BJ (cell line): ENCODE measurements around the gene SPTB. TPM values are rescaled to one million over a fixed set of nuclear protein-coding genes. Genes with fewer than 3 reads are reported as not detected.

Experiments
- CTCF ChIA-PET: fragments of 350-600 bp; formaldehyde crosslinking; extraction: SDS; loops from one replicate; lab custom pipeline; 2021; ENCODE audit warnings: antibody characterized with exemption, inconsistent platforms; lab: Yijun Ruan, JAX
- POLR2A ChIA-PET: fragments of 300-600 bp; sonication (Branson Sonifier 250); formaldehyde crosslinking; extraction: SDS; loops from one replicate; lab custom pipeline; 2021; ENCODE audit warnings: antibody characterized with exemption; lab: Charles Lee
- DNase-seq: peaks from one replicate; pipeline ENCODE4 v3.0.0-alpha.2; 2011; ENCODE audit warnings: low read depth
- H3K27me3 ChIP-seq: 2 replicates; pipeline ENCODE4 v1.6.0; 2011; ENCODE audit warnings: low read length; ENCODE audit not compliant: control insufficient read depth, insufficient read depth
- H3K36me3 ChIP-seq: 2 replicates; pipeline ENCODE4 v1.5.1; 2011; ENCODE audit warnings: low read length; ENCODE audit not compliant: control insufficient read depth, insufficient read depth
- H3K4me3 ChIP-seq: 2 replicates; pipeline ENCODE4 v1.5.1; 2011; ENCODE audit warnings: low read depth, mild to moderate bottlenecking, control low read depth, low read length
- polyA plus RNA-seq: library from polyadenylated mRNA; depleted of rRNA; stranded (reverse); fragments of >200 nt; gene quantifications from 2 replicates; pipeline ENCODE4 v1.2.3, GENCODE V29; 2011
- TF ChIP-seq, protein P1 (sequence below): IDR thresholded peaks from 2 replicates; pipeline ENCODE4 v1.5.1; 2011; ENCODE audit warnings: low read depth, mild to moderate bottlenecking, control low read depth, inconsistent platforms, low read length, moderate library complexity; ENCODE audit not compliant: insufficient read depth

Gene SPTB
- polyA plus RNA-seq, 1 experiment, result 0.02 TPM

DNA sequence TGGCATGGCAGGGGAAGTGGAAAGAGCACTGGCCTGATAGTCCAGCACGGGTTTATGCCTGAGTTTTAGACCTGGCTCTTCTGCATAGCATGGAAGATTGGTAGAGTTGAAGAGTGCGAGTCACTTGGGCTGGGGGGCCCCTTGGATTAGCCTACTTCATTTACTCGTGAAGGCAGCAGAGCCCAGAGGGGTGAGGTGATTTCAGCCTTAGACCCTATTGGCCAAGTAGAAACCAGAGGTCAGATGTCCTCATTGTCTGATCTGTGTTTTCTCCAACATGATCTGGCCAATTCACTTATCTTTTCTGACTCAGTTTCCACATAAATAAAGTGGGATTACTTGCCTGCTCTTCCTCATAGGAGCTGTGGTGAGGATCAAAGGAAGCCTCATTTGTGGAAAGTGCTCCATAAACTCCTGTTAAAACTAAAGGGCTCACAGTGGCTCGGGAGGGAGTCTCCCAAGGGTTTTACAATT is 173.6 kb downstream of the SPTB start:
- POLR2A ChIA-PET, result interaction anchor here (0.6 kb wide), 1 partner anchor 15 kb away, joined by 3 read pairs; no protein-coding TSS in a partner anchor
- TF ChIP-seq, protein P1, sequence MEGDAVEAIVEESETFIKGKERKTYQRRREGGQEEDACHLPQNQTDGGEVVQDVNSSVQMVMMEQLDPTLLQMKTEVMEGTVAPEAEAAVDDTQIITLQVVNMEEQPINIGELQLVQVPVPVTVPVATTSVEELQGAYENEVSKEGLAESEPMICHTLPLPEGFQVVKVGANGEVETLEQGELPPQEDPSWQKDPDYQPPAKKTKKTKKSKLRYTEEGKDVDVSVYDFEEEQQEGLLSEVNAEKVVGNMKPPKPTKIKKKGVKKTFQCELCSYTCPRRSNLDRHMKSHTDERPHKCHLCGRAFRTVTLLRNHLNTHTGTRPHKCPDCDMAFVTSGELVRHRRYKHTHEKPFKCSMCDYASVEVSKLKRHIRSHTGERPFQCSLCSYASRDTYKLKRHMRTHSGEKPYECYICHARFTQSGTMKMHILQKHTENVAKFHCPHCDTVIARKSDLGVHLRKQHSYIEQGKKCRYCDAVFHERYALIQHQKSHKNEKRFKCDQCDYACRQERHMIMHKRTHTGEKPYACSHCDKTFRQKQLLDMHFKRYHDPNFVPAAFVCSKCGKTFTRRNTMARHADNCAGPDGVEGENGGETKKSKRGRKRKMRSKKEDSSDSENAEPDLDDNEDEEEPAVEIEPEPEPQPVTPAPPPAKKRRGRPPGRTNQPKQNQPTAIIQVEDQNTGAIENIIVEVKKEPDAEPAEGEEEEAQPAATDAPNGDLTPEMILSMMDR, result no peak
- CTCF ChIA-PET, result interaction anchor here (1.0 to 2.9 kb wide), 4 partner anchors 9 to 186 kb away, joined by 5 to 9 read pairs (median 6); no protein-coding TSS in a partner anchor

DNA sequence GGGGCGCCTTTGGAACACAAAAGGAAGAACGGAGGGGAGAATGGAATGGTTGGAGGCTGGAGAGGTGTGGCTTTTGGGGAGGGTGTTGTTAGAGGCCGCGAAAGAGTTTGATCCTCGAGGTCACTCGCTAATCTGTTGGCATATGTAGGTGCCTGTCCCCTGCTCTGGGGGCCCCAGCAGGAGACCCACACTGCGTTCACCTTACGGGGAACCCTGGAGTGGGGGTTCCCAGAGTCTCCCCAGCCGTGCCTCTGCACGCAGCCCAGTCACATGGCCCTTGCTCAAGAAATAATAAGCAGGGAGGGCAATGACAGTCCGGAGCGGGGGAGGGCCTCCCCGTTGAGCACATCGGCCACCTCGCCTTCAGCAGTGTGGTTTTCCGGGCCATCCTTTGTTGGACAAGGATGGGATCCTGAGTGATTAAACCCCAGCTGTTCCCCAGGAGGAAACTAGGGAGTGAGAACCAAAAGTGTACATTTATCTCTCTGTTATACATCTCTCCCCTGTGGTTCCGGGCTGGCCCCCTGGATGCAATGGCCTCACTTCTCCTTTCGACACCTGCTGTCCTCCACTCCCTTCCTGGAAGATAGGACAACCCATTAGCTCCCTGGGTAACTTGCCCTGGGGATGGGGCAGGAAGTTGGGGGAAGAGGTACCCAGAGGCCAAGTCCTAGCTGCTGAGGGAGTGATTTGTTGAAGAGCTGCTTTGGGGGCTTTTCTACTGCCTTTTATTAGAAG is 174.2 kb downstream of the SPTB start:
- DNase-seq, result no peak
- ChIA-PET POLR2A (interaction anchor here (0.6 kb wide), 1 partner anchor 16 kb away, joined by 3 read pairs; no protein-coding TSS in a partner anchor), CTCF (interaction anchor here (0.7 to 2.9 kb wide), 5 partner anchors 9 to 186 kb away, joined by 3 to 9 read pairs (median 5); no protein-coding TSS in a partner anchor)
- Histone ChIP-seq H3K36me3 (no peaks in the 10 kb centered on the region), H3K4me3 (peak overlapping the region; percentile 86), H3K27me3 (peaks cover 3% of the 10 kb centered on the region; the same call in 1 of the 2 replicates)
- TF ChIP-seq, protein P1, result no peak

More for the DNA sequence above, 173.6 kb downstream of the SPTB start:
- Histone ChIP-seq H3K4me3 (no peak overlapping the region), H3K27me3 (0 out of 2 replicates have a peak, but pooled peaks cover 2% of the 10 kb centered on the region), H3K36me3 (no peaks in the 10 kb centered on the region)
- no peak for DNase-seq

DNA sequence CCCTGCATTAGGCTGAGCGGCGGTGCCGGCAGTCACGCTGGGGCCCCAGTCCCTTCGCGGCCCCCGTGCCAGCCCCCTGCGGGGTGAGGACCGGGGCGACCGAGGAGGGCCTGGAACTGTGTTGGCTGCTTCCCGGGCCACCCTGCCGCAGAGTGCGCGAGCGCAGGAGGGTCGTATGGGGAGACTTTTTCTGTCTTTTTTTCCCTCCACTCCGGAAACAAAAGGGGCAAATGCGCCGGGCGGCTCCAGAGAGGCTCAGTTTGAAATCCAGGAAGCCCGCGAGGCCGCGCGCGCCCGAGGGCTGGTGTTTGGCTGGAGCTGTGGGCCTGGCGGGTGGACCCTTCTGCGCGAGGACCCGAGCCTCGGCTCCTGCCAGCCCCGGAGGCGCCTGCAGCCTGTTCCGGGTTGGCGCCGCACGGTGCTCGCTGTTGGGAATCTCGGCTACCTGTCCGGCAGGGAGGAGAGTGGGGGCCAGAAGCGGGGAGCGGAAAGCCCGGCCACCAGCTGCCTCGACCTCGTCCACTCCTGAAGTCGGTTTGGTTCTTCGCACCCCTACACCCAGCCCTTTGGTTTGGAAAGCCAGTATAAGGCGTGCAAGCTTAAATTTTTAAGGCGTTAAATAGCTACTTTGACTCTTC is 174.8 kb downstream of the SPTB start:
- Histone ChIP-seq H3K36me3 (no peaks in the 10 kb centered on the region), H3K4me3 (peak overlapping the region; percentile 86), H3K27me3 (peaks cover 5% of the 10 kb centered on the region; the same call in 1 of the 2 replicates)
- POLR2A ChIA-PET, result no interaction called here
- CTCF ChIA-PET, result interaction anchor here (0.7 to 2.9 kb wide), 7 partner anchors 10 to 187 kb away, joined by 3 to 9 read pairs (median 5); no protein-coding TSS in a partner anchor
- no peak for DNase-seq
- TF ChIP-seq, protein P1, result no peak

DNA sequence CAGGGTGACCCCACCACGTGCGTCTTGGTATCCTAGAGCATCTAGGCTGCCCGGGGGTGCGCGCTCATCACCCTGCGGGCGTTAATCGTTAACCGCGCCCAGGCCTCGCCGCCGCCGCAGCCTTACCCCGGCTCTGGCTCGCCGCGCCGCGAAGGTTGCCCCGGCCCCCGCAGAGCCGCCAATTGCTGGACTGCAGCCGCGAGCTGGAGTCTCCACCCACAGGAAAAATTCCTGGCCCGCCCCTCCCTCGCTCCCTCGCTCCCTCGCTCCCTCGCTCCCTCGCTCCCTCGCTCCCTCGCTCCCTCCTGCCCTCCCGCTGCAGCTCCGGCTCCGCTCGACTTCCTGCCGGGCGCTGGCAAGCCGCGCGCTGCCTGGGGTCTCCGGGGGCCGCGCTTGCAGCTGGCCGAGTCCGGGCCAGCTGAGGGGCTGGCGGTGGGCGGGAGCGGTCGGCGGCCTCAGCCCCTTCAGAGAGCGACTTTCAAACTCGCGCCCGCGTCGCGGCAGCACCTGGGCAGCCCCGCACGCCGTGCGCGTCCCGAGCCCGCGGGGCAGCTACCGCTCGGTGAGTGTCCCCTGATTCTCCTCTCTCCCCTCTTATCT is 175.5 kb downstream of the SPTB start, which contains the start of gene PLEKHG3:
TSS of gene PLEKHG3 (plus strand) at position 282 of the 600 bp plus-strand sequence. CDS start 23,208 bp downstream, outside the sequence.
- TF ChIP-seq, protein P1, result no peak
- Histone ChIP-seq H3K4me3 (peak within 1 kb of the TSS; percentile 86), H3K27me3 (peaks cover 5% of the 10 kb centered on the region; the same call in 1 of the 2 replicates), H3K36me3 (no peaks in the 10 kb centered on the region)
- DNase-seq, result no peak
- ChIA-PET POLR2A (no interaction called here), CTCF (interaction anchor here (0.8 to 2.9 kb wide), 7 partner anchors 11 to 188 kb away, joined by 3 to 9 read pairs (median 5); no protein-coding TSS in a partner anchor)
